Limb (tissue), 2 donors: ENCODE results near the gene TNFRSF1A.

Source experiments
- DNase-seq, 2 donors: peaks; one replicate each; pipeline ENCODE4 v3.0.0-alpha.2; 2016; ENCODE audit errors: extremely low spot score in 2 of 2

The TNFRSF1A gene

GRCh38 chr12:6323995-6324711 is 17.7 kb downstream of the TNFRSF1A start:
- DNase-seq, result no peak

GRCh38 chr12:6323340-6323994 is 18.4 kb downstream of the TNFRSF1A start:
- no peak for DNase-seq

GRCh38 chr12:6322969-6323339 is 18.9 kb downstream of the TNFRSF1A start:
- no peak for DNase-seq

GRCh38 chr12:6322352-6322751 is 19.5 kb downstream of the TNFRSF1A start:
- DNase-seq, result no peak

- DNase-seq, result no peak
These were observed 20.0 kb downstream of the TNFRSF1A start for GRCh38 chr12:6321905-6322304.

- DNase-seq, result no peak
These were observed 22.4 kb downstream of the TNFRSF1A start for GRCh38 chr12:6319446-6319845.

- no peak for DNase-seq
These were observed 23.4 kb downstream of the TNFRSF1A start for GRCh38 chr12:6318440-6318879.

GRCh38 chr12:6317693-6318439 is 24.0 kb downstream of the TNFRSF1A start:
- DNase-seq, result no peak

GRCh38 chr12:6316921-6317692 is 24.8 kb downstream of the TNFRSF1A start:
- DNase-seq, result no peak

GRCh38 chr12:6315704-6316597 is 25.9 kb downstream of the TNFRSF1A start:
- DNase-seq, result no peak

GRCh38 chr12:6315184-6315583 is 26.7 kb downstream of the TNFRSF1A start:
- DNase-seq, result no peak

GRCh38 chr12:6314776-6315175 is 27.1 kb downstream of the TNFRSF1A start:
- DNase-seq, result no peak

- no peak for DNase-seq
These were observed 28.4 kb downstream of the TNFRSF1A start for GRCh38 chr12:6313326-6313940.

- no peak for DNase-seq
These were observed 29.1 kb downstream of the TNFRSF1A start for GRCh38 chr12:6312529-6313325.

GRCh38 chr12:6311822-6312528 is 29.9 kb downstream of the TNFRSF1A start:
- no peak for DNase-seq

- DNase-seq, result no peak
These were observed 30.9 kb downstream of the TNFRSF1A start for GRCh38 chr12:6310771-6311610.

- DNase-seq, result no peak
These were observed 34.3 kb downstream of the TNFRSF1A start for GRCh38 chr12:6307529-6307928.
